ENCODE data around the gene FAM118B. TPM values are rescaled to one million over a fixed set of nuclear protein-coding genes. Genes with fewer than 3 reads are reported as not detected.

FAM118B gene
- total and polyA plus RNA-seq, 2 of the 8 experiments (the other 6 are each of a cell fraction or from before 2014, with no cell fraction given): 25.3 to 48.3 TPM

DNA sequence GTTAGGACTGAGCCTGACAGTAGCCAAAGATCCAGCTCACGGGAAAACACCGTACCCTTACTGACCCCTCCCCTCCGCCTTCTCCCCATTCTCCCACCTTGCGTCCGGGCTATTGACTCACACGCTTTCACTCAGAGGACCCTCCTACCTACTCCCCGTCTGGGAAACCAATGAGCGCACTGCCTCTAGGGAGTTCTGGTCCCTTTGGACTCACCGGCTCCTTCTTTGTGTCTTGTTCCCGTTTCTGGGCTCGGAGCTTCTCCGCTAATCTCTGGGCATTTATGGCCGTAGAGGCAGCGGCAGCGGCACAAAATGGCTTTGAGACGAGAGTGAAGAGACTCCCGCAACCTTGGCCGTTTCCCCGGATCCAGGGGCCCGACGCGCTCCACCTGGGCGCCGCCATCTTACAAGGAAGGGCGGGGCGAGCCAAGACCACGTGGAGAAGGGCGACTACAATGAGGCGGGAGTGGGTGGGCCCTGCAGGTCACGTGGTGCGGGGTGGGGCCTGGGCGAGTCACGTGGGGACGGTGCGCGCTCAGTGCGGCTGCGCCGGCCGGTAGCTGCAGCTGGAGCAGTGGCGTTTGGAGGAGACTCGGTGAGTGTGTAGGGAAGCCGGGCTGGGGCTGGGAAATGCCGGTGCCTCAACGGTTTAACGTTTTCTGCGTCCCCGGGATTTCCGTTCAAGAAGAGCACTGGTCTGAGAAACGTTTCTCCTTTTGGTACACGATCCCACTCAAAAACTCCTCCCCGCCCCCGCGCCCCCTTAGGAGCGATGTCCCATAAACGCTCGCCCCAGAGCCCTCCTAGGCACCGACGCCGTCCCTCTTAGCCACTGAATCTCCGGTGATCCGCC lies at the start of gene FAM118B, which contains the start of gene RPUSD4 (continued):
- TF ChIP-seq CHD2 (IDR thresholded peaks at IDR 0.05; ENCODE audit: low read length) (peak; percentile 31; the same call in 1 of the 2 replicates), SP2 (IDR thresholded peaks at IDR 0.05; ENCODE audit: low read length) (no peak), CBX8 (IDR thresholded peaks at IDR 0.05; ENCODE audit: borderline replicate concordance, low read depth, low read length) (no peak), FOSL1 (IDR thresholded peaks at IDR 0.05; ENCODE audit: insufficient read depth, low read depth, low read length) (no peak), BACH1 (IDR thresholded peaks at IDR 0.05; ENCODE audit: low read length) (no peak), SP1 (IDR thresholded peaks at IDR 0.05; ENCODE audit: low read depth, low read length) (no peak), TAF1 (IDR thresholded peaks at IDR 0.05; ENCODE audit: low read depth, low read length) (peak; percentile 98), CEBPB (IDR thresholded peaks at IDR 0.05; ENCODE audit: low read depth, low read length) (no peak), ZNF274 (IDR thresholded peaks at IDR 0.05; ENCODE audit: borderline replicate concordance, extremely low read depth, low read length) (no peak), POU5F1 (IDR thresholded peaks at IDR 0.05; ENCODE audit: low read depth, low read length) (no peak), EZH2 (IDR thresholded peaks at IDR 0.05; ENCODE audit: low read depth, low read length, severe bottlenecking) (no peak), RFX5 (IDR thresholded peaks at IDR 0.05; ENCODE audit: borderline replicate concordance, low read depth, low read length) (no peak), USF2 (IDR thresholded peaks at IDR 0.05; ENCODE audit: low read length) (peak; percentile 100), HDAC2 (IDR thresholded peaks at IDR 0.05; ENCODE audit: borderline replicate concordance in 1 of 2, low read depth in 2 of 2, low read length in 2 of 2) (peak; percentile 3 to 95; a peak in 1 of 4 replicates), SP4 (IDR thresholded peaks at IDR 0.05; ENCODE audit: low read length) (peak; percentile 97), YY1 (IDR thresholded peaks at IDR 0.05; ENCODE audit: low read depth, low read length) (peak; percentile 99), KDM5A (IDR thresholded peaks at IDR 0.05; ENCODE audit: low read length) (peak; percentile 98), RBBP5 (IDR thresholded peaks at IDR 0.05; ENCODE audit: borderline replicate concordance, low read depth, low read length) (0 out of 2 replicates have a peak, but pooled peaks have one; percentile 92), TAF7 (optimal IDR thresholded peaks at IDR 0.05; ENCODE audit: borderline replicate concordance, low read depth, low read length) (peak; percentile 97), CHD1 (IDR thresholded peaks at IDR 0.05; ENCODE audit: low read depth, low read length) (no peak), KDM4A (IDR thresholded peaks at IDR 0.05; ENCODE audit: low read depth, low read length, severe bottlenecking) (peak; percentile 83)
- TF ChIP-seq, protein P1, sequence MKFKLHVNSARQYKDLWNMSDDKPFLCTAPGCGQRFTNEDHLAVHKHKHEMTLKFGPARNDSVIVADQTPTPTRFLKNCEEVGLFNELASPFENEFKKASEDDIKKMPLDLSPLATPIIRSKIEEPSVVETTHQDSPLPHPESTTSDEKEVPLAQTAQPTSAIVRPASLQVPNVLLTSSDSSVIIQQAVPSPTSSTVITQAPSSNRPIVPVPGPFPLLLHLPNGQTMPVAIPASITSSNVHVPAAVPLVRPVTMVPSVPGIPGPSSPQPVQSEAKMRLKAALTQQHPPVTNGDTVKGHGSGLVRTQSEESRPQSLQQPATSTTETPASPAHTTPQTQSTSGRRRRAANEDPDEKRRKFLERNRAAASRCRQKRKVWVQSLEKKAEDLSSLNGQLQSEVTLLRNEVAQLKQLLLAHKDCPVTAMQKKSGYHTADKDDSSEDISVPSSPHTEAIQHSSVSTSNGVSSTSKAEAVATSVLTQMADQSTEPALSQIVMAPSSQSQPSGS (IDR thresholded peaks at IDR 0.05; ENCODE audit: low read length): 0 out of 2 replicates have a peak, but pooled peaks have one; percentile 70
